EH (cell line): ENCODE measurements around the gene HPSE.

Source experiments
- DNase-seq: peaks from one replicate; pipeline ENCODE4 v3.0.0-alpha.2; 2015; ENCODE audit warnings: low read depth

The HPSE gene

DNA sequence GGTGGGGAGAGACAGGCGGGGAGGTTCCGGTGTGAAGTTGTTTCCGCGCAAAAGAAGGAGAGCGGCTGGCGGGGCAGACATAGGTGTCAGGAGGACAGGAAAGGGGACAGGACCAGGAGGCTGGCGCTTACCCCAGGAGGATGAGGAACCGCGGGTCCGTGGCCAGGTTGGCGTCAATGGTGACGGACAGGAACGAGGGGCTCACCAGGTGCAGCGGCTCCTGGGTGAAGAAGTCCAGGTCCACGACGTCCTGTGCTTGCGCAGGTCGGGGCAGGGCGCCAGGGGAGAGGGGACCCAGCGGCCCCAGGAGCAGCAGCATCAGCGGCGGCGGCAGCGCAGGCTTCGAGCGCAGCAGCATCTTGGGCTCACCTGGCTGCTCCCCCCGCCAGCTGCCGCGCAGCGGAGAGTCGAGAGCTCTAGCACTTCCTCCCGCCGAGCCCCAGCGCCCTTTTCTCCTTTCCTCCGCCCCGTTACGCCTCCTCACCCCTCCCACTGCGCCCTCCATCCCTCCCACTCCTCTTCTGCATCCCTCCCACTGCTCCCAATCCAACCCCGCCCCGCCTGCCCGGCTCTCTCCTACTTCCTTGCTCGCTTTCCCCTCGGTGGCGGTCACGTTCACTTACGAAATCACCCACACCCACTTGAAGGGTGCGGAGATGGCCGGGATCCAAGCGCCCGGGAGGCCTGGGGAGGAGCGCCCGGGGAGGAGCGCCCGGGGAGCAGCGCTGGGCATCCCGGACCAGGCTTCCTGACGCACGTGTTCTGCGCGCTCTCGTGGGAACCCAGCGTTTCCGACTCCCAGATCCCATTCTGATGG is at the start of gene HPSE:
Gene HPSE (minus strand): TSS at position 424 of the 817 bp plus-strand sequence. CDS start 66 bp downstream, at position 358.
- peak; percentile 78 for DNase-seq

DNA sequence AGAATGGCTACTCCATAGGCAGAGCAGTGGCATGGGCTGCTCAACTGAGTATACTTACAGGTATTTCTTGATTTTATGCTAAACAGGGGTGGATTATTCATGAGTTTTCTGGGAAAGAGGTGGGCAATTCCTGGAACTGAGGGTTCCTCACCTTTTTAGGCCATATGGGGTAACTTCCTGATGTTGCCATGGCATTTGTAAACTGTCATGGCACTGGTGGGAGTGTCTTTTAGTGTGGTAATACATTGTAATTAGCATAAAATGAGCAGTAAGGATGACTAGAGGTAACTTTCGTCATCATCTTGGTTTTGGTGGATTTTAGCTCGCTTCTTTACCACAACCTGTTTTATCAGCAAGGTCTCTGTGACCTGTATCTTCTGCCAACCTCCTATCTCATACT is 48.2 kb upstream of the HPSE start:
- DNase-seq, result no peak

DNA sequence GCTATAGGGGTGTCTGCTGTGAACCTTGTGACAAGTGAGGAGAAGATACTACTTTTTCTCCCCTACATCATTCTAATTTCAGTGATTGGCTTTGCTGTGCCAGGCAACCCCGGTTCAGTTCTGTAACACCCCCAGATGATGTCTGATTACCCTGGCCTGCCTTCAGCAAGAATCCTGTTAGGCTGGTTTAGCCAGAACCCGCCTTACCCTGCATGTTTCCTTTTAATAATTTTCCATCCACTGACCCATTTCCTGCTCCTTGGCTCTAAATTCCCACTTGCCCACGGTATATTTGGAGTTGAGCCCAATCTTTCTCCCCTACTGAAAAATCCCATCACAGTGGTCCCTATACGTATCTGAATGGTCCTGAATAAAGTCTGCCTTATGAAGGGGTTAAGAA is 46.5 kb upstream of the HPSE start:
- no peak for DNase-seq

DNA sequence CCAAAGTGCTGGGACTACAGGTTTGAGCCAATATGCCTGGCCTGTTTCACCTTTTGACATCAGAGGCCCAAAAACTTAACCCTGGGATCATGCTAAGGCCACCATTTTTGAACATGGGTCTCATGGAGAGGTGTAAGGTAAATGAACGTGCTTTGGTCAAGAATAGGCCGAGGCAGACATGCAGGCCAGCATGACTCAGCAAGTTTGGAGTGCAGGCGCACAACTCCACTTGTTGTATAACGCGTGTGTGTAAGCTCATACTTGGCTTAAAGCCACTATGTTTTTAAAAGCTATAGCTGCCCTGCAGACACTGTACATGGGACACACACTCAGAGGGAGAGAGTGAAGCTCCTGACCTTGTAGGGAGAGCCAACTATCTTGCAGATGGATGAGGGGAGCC is 43.8 kb upstream of the HPSE start:
- no peak for DNase-seq

DNA sequence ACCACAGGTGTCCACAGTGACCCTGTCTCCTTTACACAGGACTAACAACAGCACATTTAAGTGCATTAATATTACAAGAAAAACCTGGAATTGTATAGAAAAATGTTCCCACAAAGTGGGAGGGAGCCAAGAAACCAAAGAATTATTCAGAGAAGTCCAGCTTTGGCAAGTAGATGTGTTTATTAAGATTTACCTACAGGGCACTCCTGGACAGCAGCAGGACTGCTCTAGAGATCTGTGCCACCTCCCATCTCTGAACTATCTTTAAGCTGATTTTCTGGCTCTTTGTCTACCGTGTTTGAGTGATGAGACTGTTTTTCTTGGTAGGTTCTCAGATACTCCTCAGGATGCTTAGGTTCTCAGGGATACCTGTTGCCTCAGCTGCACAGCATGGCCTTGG is 38.3 kb upstream of the HPSE start:
- no peak for DNase-seq

DNA sequence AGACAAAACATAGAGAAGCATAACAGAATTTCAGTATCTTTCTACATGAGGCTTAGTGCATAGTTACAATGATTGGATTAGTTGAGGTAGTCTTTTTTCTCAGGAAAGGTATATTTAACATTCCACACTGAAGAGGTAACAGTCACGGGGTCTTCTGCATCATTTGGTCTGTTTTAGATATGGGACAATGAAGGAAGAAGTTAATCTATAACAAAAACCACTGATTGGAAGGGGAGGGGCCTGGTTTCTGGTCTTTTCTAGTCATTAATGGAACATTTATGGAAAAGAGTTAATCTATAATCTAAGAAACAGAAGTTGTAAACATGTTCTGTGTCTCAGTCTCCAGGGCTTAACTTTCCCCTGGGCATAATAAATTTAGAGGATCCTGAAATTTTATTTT is 37.3 kb upstream of the HPSE start:
- DNase-seq, result no peak

DNA sequence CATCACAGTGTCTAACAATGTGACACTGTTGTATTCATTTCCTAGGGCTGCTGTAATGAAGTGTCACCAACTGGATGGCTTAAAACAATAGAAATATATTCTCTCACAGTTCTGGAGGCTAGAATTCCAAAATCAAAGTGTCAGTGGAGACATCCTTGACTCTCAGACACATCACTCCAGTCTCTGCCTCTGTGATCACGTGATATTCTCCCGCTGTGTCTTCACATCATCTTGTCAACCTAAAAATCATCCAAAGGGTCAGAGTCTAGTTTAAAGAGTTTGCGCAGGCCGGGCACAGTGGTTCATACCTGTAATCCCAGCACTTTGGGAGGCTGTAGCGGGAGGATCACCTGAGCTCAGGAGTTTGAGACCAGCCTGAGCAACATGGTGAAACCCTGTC is 36.6 kb upstream of the HPSE start:
- no peak for DNase-seq

DNA sequence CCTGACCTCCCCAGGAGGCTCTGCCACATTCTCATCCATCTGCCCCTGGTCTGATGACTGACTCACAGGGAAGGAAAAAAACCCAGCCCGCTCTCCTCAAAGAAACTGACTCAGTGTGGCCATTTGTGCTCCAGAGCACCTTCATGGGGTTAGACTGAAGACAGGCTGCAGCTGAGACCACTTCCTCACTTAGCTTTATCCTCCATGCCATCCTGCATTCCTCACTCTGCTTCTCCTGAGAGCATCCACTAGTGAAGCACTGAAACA is 35.9 kb upstream of the HPSE start:
- DNase-seq, result no peak

DNA sequence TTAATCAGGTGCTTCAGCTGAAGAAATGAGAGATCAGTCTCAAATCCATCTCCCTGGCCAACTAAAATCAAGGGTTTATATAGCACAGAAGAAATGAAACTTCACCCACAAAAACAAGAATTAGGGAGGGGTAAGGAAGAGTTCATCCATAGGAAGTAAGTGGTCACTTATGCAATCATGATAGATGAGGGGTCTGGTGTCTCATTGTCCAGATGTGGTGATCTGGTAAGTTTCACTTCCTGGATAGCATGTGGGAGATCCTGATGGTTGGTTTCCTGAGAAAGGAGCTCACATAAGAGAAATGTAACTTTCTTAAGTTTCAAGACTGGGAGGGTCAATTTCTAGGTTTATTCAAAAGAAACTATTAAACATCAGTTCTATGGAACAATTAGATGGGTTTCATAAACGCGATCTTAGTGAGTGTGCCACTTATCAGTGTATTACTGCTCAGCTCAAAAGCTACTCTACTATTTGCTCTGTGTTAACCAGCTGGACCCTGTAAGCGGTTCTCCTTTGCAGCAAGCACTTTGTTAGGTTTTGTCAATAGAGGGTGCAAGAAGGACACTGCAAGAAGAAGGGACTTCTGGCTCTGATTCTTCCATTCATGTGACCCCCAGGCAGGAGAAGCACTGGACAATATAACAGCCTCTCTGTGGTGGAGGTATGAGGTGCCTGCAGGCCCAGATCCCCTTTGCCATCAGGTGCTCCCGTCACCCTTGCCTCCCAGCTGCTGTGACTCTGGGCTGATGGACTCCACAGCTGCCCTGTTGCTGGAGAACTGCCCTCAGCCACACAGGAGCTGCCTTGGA is 35.4 kb upstream of the HPSE start:
- DNase-seq, result no peak

DNA sequence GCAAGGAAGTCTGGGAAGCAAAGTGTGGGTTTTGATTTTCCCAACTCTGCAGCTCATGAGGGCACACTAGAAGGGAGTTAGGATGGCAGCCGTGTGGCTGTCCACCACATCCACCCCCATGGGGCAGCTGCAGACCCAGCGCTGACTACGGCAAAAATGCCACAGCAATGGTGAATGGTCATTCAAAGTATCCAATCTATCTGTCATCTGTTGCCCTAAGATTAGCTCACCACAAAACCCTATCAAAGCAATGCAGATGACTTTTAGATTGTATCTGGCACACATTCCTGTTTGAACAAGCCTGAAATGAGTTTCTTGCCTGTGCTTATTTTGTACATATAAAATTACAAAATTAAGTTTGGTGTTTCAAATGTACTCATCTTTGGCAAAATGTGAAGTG is 29.7 kb upstream of the HPSE start:
- no peak for DNase-seq

DNA sequence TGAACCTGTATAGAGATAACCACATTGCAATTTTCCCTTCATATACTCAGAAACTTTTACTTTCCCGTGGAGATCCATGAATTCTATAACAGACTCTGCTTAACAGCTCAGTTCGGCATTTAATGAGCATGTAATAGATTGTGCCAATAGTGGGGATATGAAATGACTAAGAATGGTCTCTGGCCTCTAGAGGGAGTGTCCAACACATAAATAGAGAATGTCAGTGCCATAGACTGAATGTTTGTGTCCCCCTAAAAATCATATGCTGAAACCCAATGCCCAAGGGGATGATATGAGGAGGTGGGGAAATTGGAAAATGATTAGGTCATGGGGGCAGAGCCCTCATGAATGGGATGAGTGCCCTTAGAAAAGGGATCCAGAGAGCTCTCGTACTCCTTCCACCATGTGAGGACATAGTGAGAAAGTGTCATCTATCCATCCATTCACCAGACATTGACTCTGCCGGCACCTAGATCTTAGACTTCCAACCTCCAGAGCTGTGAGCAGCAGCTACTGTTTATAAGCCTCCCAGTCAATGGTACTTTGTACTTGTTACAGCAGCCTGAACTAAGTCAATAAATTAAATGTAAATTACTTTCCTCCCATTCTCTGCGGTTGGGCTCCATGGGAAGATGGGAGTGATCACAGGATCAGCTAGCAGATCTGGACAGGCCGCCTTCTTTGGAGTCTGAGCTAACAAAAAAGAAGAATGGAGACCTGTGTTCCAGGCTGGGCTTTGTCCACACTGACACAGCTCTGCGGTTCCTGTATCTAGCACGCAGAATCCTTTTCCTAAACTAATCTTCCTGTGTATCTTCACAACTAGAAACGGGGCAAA is 28.1 kb upstream of the HPSE start:
- peak; percentile 41 for DNase-seq

DNA sequence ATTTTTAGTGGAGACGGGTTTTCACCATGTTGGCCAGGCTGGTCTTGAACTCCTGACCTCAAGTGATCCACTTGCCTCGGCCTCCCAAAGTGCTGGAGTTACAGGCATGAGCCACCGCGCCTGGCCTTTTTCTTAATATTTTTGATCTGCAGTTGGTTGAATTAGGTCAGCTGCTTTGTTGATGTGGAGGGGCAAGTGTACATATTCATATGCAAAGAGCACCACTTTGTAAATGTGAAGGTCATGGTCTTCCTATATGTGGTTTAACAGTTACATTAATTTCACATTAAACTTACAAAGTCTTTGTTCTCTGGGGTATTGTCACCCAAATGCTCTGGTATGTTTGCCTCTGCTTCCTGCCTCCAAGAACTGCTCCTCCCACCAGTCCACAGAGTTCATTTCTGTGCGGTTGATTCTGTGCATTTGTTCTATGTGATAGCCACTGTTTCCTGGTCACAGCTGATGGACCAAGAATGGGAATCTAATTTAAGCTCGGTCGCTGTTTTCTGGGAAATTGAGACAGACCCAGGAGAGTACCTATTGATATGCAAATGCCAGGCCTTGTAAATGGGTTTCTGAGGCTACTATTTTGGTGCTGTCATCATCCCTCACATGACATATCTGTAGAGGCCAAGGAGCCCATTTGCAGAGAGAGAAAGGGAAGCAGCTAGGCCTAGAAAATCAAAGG is 26.9 kb upstream of the HPSE start:
- no peak for DNase-seq

DNA sequence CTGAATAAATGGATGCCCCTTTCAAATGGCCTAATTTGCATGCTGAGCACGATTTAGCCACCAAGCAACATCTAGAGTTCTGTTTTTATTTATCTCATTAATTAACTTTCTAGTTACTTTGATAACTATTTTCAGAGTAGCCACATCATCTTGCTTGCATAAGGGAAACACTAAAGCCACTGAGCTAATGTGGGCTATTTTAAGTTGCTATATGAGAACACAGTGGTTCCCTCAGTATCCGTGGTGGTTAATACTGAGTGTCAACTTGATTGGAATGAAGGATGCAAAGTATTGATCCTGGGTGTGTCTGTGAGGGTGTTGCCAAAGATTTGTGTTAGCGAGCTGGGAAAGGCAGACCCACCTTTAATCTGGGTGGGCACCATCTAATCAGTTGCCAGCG is 25.4 kb upstream of the HPSE start:
- DNase-seq, result no peak

DNA sequence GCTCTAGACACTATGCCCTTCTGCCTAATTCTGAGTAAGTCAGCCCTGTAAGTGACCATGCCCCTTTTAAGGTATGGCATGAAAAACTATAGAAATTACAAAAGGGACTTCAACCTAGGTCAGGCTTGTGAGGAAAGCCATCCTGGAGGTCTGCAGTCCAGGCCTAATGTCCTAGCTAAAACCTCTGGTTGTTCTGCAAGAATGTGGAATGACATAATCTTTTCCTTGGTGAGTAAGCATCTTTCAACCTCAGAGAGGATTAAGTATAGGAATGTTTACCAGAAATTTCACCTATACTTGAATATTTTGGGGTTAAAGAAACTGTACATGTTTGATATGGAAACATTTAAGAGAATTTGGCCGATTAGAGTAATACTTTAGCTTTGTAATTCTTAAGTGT is 23.8 kb upstream of the HPSE start:
- DNase-seq, result peak; percentile 70

DNA sequence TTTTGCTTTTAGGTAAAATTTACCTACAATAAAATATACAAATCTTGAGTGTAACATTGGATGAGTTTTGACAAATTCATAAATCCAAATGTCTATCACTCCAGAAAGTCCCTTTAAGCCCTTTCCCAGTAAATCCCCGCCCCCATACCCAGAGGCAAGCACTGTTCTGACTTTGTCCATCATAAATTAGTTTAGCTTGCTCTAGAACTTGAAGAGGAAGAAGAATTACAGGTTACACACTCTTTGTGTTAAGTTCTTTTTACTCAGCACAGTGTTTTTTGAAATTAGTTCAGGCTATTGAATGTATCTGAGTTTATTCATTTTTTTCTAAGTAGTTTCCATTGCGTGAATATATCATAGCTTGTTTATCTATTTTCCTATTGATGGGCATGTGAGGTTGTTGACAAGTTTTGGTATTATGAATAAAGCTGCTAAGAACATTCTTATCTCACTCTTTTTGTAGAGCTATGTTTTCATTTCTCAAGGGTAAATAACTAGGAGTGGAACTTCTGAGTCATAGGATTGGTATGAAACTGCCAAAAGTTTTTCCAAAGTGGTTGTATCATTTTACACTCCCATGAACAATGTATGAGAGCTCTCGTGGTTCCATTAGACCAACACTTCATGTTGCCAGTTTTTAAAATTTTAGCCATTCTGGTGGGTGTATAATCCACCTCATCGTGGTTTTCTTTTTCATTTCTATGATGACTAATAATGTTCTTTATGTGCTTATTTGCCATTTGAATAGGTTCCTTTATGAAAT is 22.4 kb upstream of the HPSE start:
- DNase-seq, result peak; percentile 92

DNA sequence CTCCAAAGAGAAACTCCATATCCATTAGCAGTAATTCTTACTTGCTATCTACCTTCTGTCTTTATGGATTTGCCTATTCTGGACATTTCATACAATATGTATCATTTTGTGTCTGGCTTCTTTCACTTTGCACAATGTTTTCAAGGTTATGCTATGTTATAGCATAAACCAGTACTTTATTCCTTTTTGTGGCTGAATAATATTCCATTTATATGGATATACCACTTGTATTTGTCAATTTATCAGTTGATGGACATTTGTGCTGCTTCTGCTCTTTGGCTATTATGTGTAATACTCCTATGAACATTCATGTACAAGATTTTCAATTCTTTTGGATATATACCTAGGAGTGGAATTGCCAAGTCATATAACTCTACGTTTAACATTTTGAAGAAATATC is 18.9 kb upstream of the HPSE start:
- DNase-seq, result no peak

DNA sequence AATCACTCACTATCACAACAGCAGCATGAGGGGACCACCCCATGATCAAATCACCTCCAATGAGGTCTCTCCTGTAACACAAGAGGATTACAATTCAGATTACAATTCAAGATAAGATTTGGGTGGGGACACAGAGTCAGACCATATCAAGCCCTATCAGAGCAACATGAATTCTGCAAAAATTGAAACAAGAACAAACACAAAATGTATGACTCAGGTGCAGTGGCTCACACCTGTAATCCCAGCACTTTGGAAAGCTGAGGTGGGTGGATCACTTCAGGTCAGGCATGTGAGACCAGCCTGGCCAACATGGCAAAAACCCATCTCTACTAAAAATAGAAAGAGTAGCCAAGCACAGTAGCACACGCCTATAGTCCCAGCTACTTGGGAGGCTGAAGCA is 13.4 kb upstream of the HPSE start:
- DNase-seq, result no peak

DNA sequence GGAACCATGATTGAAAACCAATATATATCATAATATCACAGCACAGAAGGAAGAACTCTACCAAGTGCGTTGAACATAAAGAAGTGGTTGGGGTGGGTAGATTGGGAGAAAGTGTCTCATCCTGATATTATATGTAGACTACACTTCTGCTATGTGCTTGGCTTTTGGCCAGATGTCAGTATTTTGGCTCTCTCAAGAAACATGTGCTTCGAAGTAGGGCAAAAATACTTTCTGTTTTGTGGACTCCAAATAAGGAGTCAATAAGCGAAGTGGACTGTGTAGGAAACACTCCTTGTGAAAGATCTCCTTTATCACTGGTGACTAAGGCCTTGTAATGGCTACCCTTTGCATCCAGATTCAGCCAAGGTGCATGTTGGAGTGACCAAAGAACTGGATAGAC is 7.8 kb upstream of the HPSE start:
- DNase-seq, result peak; percentile 4

DNA sequence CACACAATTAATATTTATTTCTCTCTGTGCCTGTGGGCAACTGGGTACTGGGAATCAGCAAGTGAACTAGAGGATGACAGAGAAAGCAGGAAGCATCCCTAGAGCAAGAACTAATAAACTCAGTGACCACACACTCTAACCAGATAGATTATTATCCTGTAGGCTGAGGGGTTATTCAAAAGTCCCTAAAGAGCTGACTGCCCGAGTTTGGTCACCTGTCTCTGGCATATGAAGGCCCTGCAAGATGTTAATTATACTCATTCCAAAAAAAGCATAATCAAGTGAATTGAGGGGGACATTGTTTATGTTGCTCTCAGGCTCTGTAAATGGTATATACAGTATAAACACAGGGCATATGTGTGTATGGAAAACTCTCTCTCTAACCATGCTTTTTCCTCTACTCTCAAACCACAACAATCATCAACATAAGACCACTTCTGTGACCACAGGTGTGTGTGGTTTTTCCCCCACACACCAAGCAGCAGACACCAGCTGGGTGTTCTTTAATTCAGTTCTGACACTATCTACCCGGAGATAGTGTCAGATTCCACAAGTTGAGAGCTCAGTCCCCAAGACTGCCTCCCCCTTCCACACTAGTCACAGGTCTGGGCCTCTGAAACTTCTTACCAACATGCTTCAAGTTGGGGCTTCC is 6.2 kb upstream of the HPSE start:
- no peak for DNase-seq

DNA sequence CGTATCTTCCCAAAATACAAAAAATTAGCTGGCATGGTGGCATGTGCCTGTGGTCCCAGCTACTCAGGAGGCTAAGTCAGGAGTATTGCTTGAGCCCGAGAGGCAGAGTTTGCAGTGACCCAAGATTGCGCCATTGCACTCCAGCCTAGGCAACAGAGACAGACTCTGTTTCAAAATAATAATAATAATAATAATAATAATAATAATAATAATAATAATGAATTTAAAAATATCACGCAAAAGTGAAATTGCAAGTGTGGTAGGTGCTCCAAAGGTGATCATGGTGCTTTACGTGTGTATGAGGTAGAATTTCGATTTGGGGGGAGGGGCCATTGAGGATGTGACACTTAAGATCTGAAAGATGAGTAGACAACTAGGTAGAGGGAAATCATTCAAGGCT is 4.9 kb upstream of the HPSE start:
- DNase-seq, result no peak

DNA sequence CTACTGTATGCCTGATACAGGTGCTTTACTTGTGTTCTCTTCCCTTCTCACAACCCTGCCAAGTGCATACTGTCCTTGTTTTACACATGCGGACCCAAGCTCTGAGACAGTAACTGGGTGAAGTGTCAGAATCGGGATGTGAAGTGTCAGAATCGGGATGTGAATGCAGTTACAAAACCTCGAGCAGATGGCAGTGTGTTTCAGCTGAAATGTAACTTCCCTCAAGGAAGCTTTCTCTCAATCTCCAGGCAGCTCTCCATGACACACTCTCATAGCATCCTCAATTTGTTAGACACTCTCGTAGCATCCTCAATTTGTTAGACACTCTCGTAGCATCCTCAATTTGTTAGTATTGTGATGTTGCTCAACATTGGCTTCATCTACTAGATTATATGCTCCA is 1.1 kb upstream of the HPSE start:
- DNase-seq, result peak; percentile 9
